DND-41 (cell line): Measurements from ENCODE around the gene GRK7.

Experiments
- ATAC-seq: fragments of 200-7000 bp; cut with Tn5 transposase; 3 replicates; pipeline ENCODE4 v1.9.1; 2021; ENCODE audit warnings: low read depth; ENCODE audit not compliant: insufficient read depth
- DNase-seq: peaks from one replicate; pipeline ENCODE4 v3.0.0-alpha.2; 2020
- H2AFZ ChIP-seq: 2 replicates; pipeline ENCODE4 v1.6.0; 2012; ENCODE audit warnings: low read depth, low read length
- H3K27ac ChIP-seq: 2 replicates; pipeline ENCODE4 v1.5.1; 2012; ENCODE audit warnings: low read length, inconsistent platforms
- H3K27me3 ChIP-seq: fragments of 200-600 bp; sonication (generic); 2 replicates; pipeline ENCODE4 v1.6.0; 2012; ENCODE audit warnings: low read length, mild to moderate bottlenecking, inconsistent platforms; ENCODE audit not compliant: insufficient read depth, poor library complexity
- H3K36me3 ChIP-seq: 2 replicates; pipeline ENCODE4 v1.5.1; 2012; ENCODE audit warnings: low read length, inconsistent platforms; ENCODE audit not compliant: insufficient read depth
- H3K4me1 ChIP-seq: 2 replicates; pipeline ENCODE4 v1.5.1; 2012; ENCODE audit warnings: mild to moderate bottlenecking, low read length; ENCODE audit not compliant: insufficient read depth
- H3K4me2 ChIP-seq: 2 replicates; pipeline ENCODE4 v1.6.0; 2012; ENCODE audit warnings: mild to moderate bottlenecking, moderate library complexity, low read length, inconsistent platforms; ENCODE audit not compliant: insufficient read depth
- H3K4me3 ChIP-seq, 2 experiments: fragments of 200-600 bp in 1 of 2; shearing (Covaris generic) in 1 of 2; 2 replicates each; pipeline ENCODE4 v1.5.1; 2012 to 2016; ENCODE audit warnings: inconsistent platforms in 2 of 2, low read length in 2 of 2, mild to moderate bottlenecking in 2 of 2, low read depth in 1 of 2, moderate library complexity in 1 of 2
- H3K79me2 ChIP-seq: 2 replicates; pipeline ENCODE4 v1.6.0; 2012; ENCODE audit warnings: low read length, inconsistent platforms; ENCODE audit not compliant: insufficient read depth
- H3K9ac ChIP-seq: 2 replicates; pipeline ENCODE4 v1.6.0; 2012; ENCODE audit warnings: low read depth, mild to moderate bottlenecking, inconsistent platforms, low read length, moderate library complexity
- H3K9me3 ChIP-seq: 2 replicates; pipeline ENCODE4 v1.5.1; 2012; ENCODE audit warnings: low read length, moderate library complexity, mild to moderate bottlenecking, inconsistent platforms; ENCODE audit not compliant: insufficient read depth, severe bottlenecking
- H4K20me1 ChIP-seq: 2 replicates; pipeline ENCODE4 v1.6.0; 2012; ENCODE audit warnings: low read length; ENCODE audit not compliant: insufficient read depth
- EZH2 ChIP-seq: IDR thresholded peaks from 3 replicates; pipeline ENCODE4 v1.6.1; 2012; ENCODE audit warnings: borderline replicate concordance, low read depth, mild to moderate bottlenecking, moderate library complexity, low read length, inconsistent platforms; ENCODE audit not compliant: severe bottlenecking
- TF ChIP-seq, protein P1 (sequence below): IDR thresholded peaks from 2 replicates; pipeline ENCODE4 v1.5.1; 2012; ENCODE audit warnings: borderline replicate concordance, low read length, moderate library complexity, mild to moderate bottlenecking; ENCODE audit not compliant: poor library complexity, severe bottlenecking; ENCODE audit errors: extremely low read depth

The GRK7 gene

DNA sequence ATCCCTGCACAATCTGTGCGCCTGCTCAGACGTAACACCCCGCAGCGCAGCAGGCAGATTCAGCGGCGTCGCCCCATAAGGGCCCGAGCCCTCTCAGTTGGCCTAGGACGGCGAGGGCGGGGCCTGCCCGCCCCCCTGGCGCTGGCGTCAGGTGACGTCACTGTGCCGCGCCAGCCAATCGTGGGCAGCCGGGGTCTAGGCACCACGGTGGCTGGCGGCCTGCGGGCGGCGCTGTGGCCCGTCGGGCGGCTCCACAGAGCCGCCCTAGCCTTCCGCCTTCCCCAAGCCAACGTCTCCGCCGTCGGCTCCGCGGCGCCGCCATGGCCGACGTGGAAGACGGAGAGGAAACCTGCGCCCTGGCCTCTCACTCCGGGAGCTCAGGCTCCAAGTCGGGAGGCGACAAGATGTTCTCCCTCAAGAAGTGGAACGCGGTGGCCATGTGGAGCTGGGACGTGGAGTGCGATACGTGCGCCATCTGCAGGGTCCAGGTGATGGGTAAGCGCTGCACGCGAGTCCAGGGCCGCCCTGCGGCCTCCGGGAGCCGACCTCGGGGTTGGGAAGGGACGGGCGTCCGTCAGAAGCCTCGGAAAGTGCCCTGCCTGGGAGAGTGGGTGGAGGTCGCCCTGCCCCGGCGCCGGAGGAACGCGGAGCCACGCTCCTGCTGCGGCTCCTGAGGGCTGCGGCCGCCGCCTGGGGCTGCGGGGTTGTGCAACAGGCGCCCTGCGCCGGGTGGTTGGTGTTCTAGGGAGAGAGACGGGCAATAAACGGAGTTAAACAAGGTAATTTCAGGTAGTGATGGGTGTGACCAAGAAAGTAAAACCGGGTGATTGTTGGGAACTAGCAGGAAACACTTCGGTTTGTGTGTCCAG is 25.0 kb upstream of the GRK7 start, which contains the start of gene RNF7:
RNF7 (plus strand) TSS at position 277 of the 869 bp plus-strand sequence; CDS start at position 321, 44 bp downstream.
- Histone ChIP-seq H4K20me1 (peaks cover 7% of the 10 kb centered on the region; the same call in 1 of the 2 replicates), H2AFZ (peak within 1 kb of the TSS; percentile 91), H3K9me3 (no peaks in the 10 kb centered on the region), H3K27ac (peak within 1 kb of the TSS; percentile 90), H3K9ac (peak within 1 kb of the TSS; percentile 89), H3K4me3 (peak within 1 kb of the TSS; percentile 80 to 82), H3K36me3 (peaks cover 27% of the 10 kb centered on the region), H3K4me1 (peaks cover 30% of the 10 kb centered on the region), H3K79me2 (peaks cover 50% of the 10 kb centered on the region), H3K27me3 (no peaks in the 10 kb centered on the region), H3K4me2 (peak within 1 kb of the TSS; percentile 75)
- no peak for TF ChIP-seq EZH2
- TF ChIP-seq, protein P1, sequence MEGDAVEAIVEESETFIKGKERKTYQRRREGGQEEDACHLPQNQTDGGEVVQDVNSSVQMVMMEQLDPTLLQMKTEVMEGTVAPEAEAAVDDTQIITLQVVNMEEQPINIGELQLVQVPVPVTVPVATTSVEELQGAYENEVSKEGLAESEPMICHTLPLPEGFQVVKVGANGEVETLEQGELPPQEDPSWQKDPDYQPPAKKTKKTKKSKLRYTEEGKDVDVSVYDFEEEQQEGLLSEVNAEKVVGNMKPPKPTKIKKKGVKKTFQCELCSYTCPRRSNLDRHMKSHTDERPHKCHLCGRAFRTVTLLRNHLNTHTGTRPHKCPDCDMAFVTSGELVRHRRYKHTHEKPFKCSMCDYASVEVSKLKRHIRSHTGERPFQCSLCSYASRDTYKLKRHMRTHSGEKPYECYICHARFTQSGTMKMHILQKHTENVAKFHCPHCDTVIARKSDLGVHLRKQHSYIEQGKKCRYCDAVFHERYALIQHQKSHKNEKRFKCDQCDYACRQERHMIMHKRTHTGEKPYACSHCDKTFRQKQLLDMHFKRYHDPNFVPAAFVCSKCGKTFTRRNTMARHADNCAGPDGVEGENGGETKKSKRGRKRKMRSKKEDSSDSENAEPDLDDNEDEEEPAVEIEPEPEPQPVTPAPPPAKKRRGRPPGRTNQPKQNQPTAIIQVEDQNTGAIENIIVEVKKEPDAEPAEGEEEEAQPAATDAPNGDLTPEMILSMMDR: peak; percentile 91
- DNase-seq: peak; percentile 98
- ATAC-seq: peak; percentile 92

GRCh38 chr3:141738891-141739363 is 24.3 kb upstream of the GRK7 start:
- peaks cover 30% of the 10 kb centered on the region for H3K4me1 ChIP-seq
- peaks cover 57% of the 10 kb centered on the region for H3K79me2 ChIP-seq
- peak; percentile 28; the same call in 2 of the 3 replicates for ATAC-seq
- peak overlapping the region; percentile 90 for H3K27ac ChIP-seq
- H3K27me3 ChIP-seq: no peaks in the 10 kb centered on the region
- peak overlapping the region; percentile 80 to 82 for H3K4me3 ChIP-seq
- H2AFZ ChIP-seq: peak overlapping the region; percentile 88
- TF ChIP-seq, protein P1: peak; percentile 9
- TF ChIP-seq EZH2: no peak
- H4K20me1 ChIP-seq: peaks cover 9% of the 10 kb centered on the region; the same call in 1 of the 2 replicates
- H3K4me2 ChIP-seq: peak overlapping the region; percentile 75
- H3K36me3 ChIP-seq: peaks cover 32% of the 10 kb centered on the region
- peak overlapping the region; percentile 89 for H3K9ac ChIP-seq
- peak; percentile 33 for DNase-seq
- H3K9me3 ChIP-seq: no peaks in the 10 kb centered on the region

DNA sequence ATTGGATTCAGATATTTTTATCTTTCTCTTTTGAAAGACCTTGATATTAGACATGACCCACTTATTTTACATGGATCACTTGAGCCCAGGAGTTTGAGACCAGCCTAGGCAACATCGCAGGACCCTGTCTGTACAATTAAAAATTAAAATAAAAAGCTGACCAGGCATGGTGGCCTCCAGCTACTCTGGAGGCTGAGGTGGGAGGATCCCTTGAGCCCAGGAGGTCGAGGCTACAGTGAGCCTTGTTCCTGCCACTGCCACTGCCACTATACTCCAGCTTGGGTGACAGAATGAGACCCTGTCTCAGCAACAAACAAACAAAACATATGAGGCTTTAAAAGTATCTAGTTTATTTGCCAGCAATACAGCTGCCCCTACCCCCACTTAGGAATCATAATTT is 23.5 kb upstream of the GRK7 start:
- Histone ChIP-seq H3K4me2 (peak overlapping the region; percentile 75), H3K27me3 (no peaks in the 10 kb centered on the region), H2AFZ (no peak overlapping the region), H3K79me2 (peaks cover 65% of the 10 kb centered on the region), H3K4me3 (peak overlapping the region; percentile 80 to 82; a peak in 3 of 4 replicates), H3K27ac (peak overlapping the region; percentile 90), H3K9me3 (no peaks in the 10 kb centered on the region), H4K20me1 (peaks cover 17% of the 10 kb centered on the region; the same call in 1 of the 2 replicates), H3K36me3 (peaks cover 40% of the 10 kb centered on the region), H3K4me1 (peaks cover 30% of the 10 kb centered on the region), H3K9ac (peak overlapping the region; percentile 89)
- no peak for TF ChIP-seq EZH2
- TF ChIP-seq, protein P1: no peak
- no peak for DNase-seq
- ATAC-seq: no peak
